Right lobe of liver (tissue), 4 donors: ENCODE data around the gene PDIA4.

Experiments
- CTCF ChIP-seq, 4 donors: fragments of 200-600 bp in 3 of 4; fragments of 450-650 bp in 1 of 4; IDR thresholded peaks; one replicate each; pipeline versions ENCODE4 v1.5.1 to v1.8.0; 2016 to 2022; ENCODE audit warnings: antibody characterized with exemption in 4 of 4, mild to moderate bottlenecking in 2 of 4
- POLR2A ChIP-seq: fragments of 450-650 bp; IDR thresholded peaks from one replicate; pipeline ENCODE4 v1.6.1; 2017; ENCODE audit warnings: antibody characterized with exemption, mild to moderate bottlenecking
- donor health status: DM: no; HTN: no; CAD: no.
- donor health status: DM: no; HTN: no; CAD: no.
- donor health status: DM: no; HTN: yes; CAD: no.

- TF ChIP-seq CTCF (IDR thresholded peaks at IDR 0.05) (no peak), POLR2A (no peak)
These were observed 65.9 kb downstream of the PDIA4 start for GRCh38 chr7:148962440-148962822.
